Astrocyte (in vitro differentiated cells and primary cell): ENCODE measurements around the gene ALPP.

Experiments
- CTCF ChIP-seq: IDR thresholded peaks from 2 replicates; pipeline ENCODE4 v1.5.1; 2011; ENCODE audit warnings: low read depth, mild to moderate bottlenecking, inconsistent platforms, low read length, moderate library complexity; ENCODE audit not compliant: insufficient read depth
- EZH2 ChIP-seq: IDR thresholded peaks from 2 replicates; pipeline ENCODE4 v1.6.1; 2012; ENCODE audit warnings: mild to moderate bottlenecking, low read length, inconsistent platforms; ENCODE audit not compliant: insufficient read depth

- TF ChIP-seq CTCF (no peak), EZH2 (no peak)
Observed at GRCh38 chr2:232415736-232416520, 37.4 kb downstream of the ALPP start.
